ENCODE measurements around the gene PRKCZ.

The PRKCZ gene

GRCh38 chr1:2126331-2127186 lies 76.3 kb downstream of the PRKCZ start:
- TF ChIP-seq CTCF (IDR thresholded peaks at IDR 0.05) (no peak), ZFX (IDR thresholded peaks at IDR 0.05; ENCODE audit: borderline replicate concordance) (no peak)
- H3K27ac ChIP-seq = no peak overlapping the region

- no peak for TF ChIP-seq ZFX (IDR thresholded peaks at IDR 0.05; ENCODE audit: borderline replicate concordance)
- no peak for TF ChIP-seq CTCF (IDR thresholded peaks at IDR 0.05)
- no peak overlapping the region for H3K27ac ChIP-seq
Observed at GRCh38 chr1:2127187-2128145, 77.3 kb downstream of the PRKCZ start.

GRCh38 chr1:2128189-2128901 lies 78.1 kb downstream of the PRKCZ start:
- no peak overlapping the region for H3K27ac ChIP-seq
- TF ChIP-seq CTCF (IDR thresholded peaks at IDR 0.05) (no peak), ZFX (IDR thresholded peaks at IDR 0.05; ENCODE audit: borderline replicate concordance) (no peak)

- TF ChIP-seq CTCF (IDR thresholded peaks at IDR 0.05) (no peak), ZFX (IDR thresholded peaks at IDR 0.05; ENCODE audit: borderline replicate concordance) (no peak)
- H3K27ac ChIP-seq = no peak overlapping the region
Observed at GRCh38 chr1:2129256-2129943, 79.2 kb downstream of the PRKCZ start.

GRCh38 chr1:2130156-2130555 lies 79.9 kb downstream of the PRKCZ start:
- TF ChIP-seq CTCF (IDR thresholded peaks at IDR 0.05) = no peak
- TF ChIP-seq ZFX (IDR thresholded peaks at IDR 0.05; ENCODE audit: borderline replicate concordance) = no peak
- H3K27ac ChIP-seq = no peak overlapping the region

- TF ChIP-seq CTCF (IDR thresholded peaks at IDR 0.05) = no peak
- no peak for TF ChIP-seq ZFX (IDR thresholded peaks at IDR 0.05; ENCODE audit: borderline replicate concordance)
- no peak overlapping the region for H3K27ac ChIP-seq
Observed at GRCh38 chr1:2130871-2131289, 80.7 kb downstream of the PRKCZ start.
